GM21515 (cell line): ENCODE measurements around the gene DBNL.

ENCODE experiments used
- ATAC-seq: cut with Tn5 transposase; IDR thresholded peaks from one replicate; pipeline ENCODE4 v1.9.1; 2021; ENCODE audit not compliant: unreplicated experiment

The DBNL gene

GRCh38 chr7:44060948-44061644 is 16.6 kb downstream of the DBNL start:
- ATAC-seq: no peak

GRCh38 chr7:44061645-44062179 is 17.2 kb downstream of the DBNL start:
- no peak for ATAC-seq

GRCh38 chr7:44062180-44062902 is 17.8 kb downstream of the DBNL start:
- ATAC-seq: no peak

- no peak for ATAC-seq
Measured at GRCh38 chr7:44062903-44063295, 18.4 kb downstream of the DBNL start.

- ATAC-seq: no peak
Measured at GRCh38 chr7:44063547-44063893, 19.0 kb downstream of the DBNL start.

GRCh38 chr7:44063894-44064651 is 19.6 kb downstream of the DBNL start:
- ATAC-seq: no peak

- ATAC-seq: no peak
Measured at GRCh38 chr7:44064791-44065430, 20.4 kb downstream of the DBNL start.

GRCh38 chr7:44065431-44066110 is 21.1 kb downstream of the DBNL start, which contains the start of gene PGAM2:
PGAM2 (minus strand) TSS chr7:44065567; CDS start chr7:44065529, 38 bp downstream.
- no peak for ATAC-seq

GRCh38 chr7:44066111-44066460 is 21.6 kb downstream of the DBNL start:
- ATAC-seq: no peak

GRCh38 chr7:44066494-44067063 is 22.1 kb downstream of the DBNL start:
- ATAC-seq: no peak

GRCh38 chr7:44067064-44067951 is 22.8 kb downstream of the DBNL start:
- ATAC-seq: no peak

- ATAC-seq: no peak
Measured at GRCh38 chr7:44068054-44068453, 23.6 kb downstream of the DBNL start.

GRCh38 chr7:44071726-44072363 is 27.3 kb downstream of the DBNL start:
- no peak for ATAC-seq

- no peak for ATAC-seq
Measured at GRCh38 chr7:44072364-44073231, 28.1 kb downstream of the DBNL start.

- ATAC-seq: peak; percentile 47
Measured at GRCh38 chr7:44073664-44074348, 29.3 kb downstream of the DBNL start.

GRCh38 chr7:44074349-44074695 is 29.8 kb downstream of the DBNL start:
- ATAC-seq: peak; percentile 12

- ATAC-seq: no peak
Measured at GRCh38 chr7:44075296-44076075, 31.0 kb downstream of the DBNL start.
